ENCODE measurements around the gene CDK12. TPM values are rescaled to one million over a fixed set of nuclear protein-coding genes. Genes with fewer than 3 reads are reported as not detected.

The CDK12 gene
- total and polyA plus RNA-seq, 10 of the 15 experiments (the other 5 are each of a cell fraction or from before 2014, with no cell fraction given) = 3.2 to 55.1 (median 31.9) TPM

GRCh38 chr17:39484178-39484577 lies 22.9 kb downstream of the CDK12 start (continued):
- TF ChIP-seq BCL11A (IDR thresholded peaks at IDR 0.05; ENCODE audit: low read depth, low read length) = peak; percentile 12; the same call in 1 of the 2 replicates
- peak; percentile 59; the same call in 1 of the 2 replicates for TF ChIP-seq MEF2A (IDR thresholded peaks at IDR 0.05; ENCODE audit: insufficient read depth, low read depth, low read length)
- TF ChIP-seq JUNB (IDR thresholded peaks at IDR 0.05) = peak; percentile 81
- peak; percentile 60 for TF ChIP-seq MEF2B (IDR thresholded peaks at IDR 0.05; ENCODE audit: partially characterized antibody, poor library complexity, severe bottlenecking)
- TF ChIP-seq SUZ12 (IDR thresholded peaks at IDR 0.05; ENCODE audit: unreplicated experiment) = no peak
- TF ChIP-seq CEBPZ (IDR thresholded peaks at IDR 0.05; ENCODE audit: low read depth, low read length) = no peak
- TF ChIP-seq HSF1 (IDR thresholded peaks at IDR 0.05; ENCODE audit: low read depth, low read length) = no peak
- peak in 1 of 2 experiments; percentile 14; a peak in 1 of 4 replicates for TF ChIP-seq ETV6 (conservative IDR thresholded peaks at IDR 0.05 in 1 of 2, IDR thresholded peaks at IDR 0.05 in 1 of 2; ENCODE audit: borderline replicate concordance in 1 of 2, low read depth in 1 of 2)
- no peak for TF ChIP-seq EZH2 (IDR thresholded peaks at IDR 0.05; ENCODE audit: borderline replicate concordance, control insufficient read depth, low read depth, low read length)
- TF ChIP-seq CREB1 (IDR thresholded peaks at IDR 0.05; ENCODE audit: low read depth) = 0 out of 2 replicates have a peak, but pooled peaks have one; percentile 30
- TF ChIP-seq MTA2 (IDR thresholded peaks at IDR 0.05; ENCODE audit: low read depth) = peak; percentile 71; the same call in 1 of the 2 replicates
- TF ChIP-seq RUNX3 (IDR thresholded peaks at IDR 0.05; ENCODE audit: low read length) = peak; percentile 62
- TF ChIP-seq NFIC (IDR thresholded peaks at IDR 0.05; ENCODE audit: low read depth, low read length) = peak; percentile 36; the same call in 1 of the 2 replicates
- no peak for TF ChIP-seq PRDM15 (CRISPR knock-in tag; IDR thresholded peaks at IDR 0.05)
- peak; percentile 48; the same call in 1 of the 2 replicates for TF ChIP-seq ATF7 (IDR thresholded peaks at IDR 0.05; ENCODE audit: low read depth)

All from GM12878 (cell line).